Brain pericyte (primary cell): ENCODE data around the gene ATP13A1.

Experiments used
- DNase-seq: peaks from one replicate; pipeline ENCODE4 v3.0.0-alpha.2; 2012; ENCODE audit warnings: low read depth, low spot score

The ATP13A1 gene

GRCh38 chr19:19662871-19663255, 613 bp downstream of the ATP13A1 start:
- no peak for DNase-seq

GRCh38 chr19:19662344-19662743, 1.1 kb downstream of the ATP13A1 start:
- no peak for DNase-seq

GRCh38 chr19:19661675-19662251, 1.7 kb downstream of the ATP13A1 start:
- DNase-seq, result no peak

GRCh38 chr19:19661141-19661674, 2.3 kb downstream of the ATP13A1 start:
- DNase-seq, result no peak

- DNase-seq, result no peak
These were observed 3.7 kb downstream of the ATP13A1 start for GRCh38 chr19:19659646-19660245.

GRCh38 chr19:19657397-19657783, 6.1 kb downstream of the ATP13A1 start:
- no peak for DNase-seq

GRCh38 chr19:19656451-19657396, 6.8 kb downstream of the ATP13A1 start:
- DNase-seq, result no peak

- no peak for DNase-seq
These were observed 7.7 kb downstream of the ATP13A1 start for GRCh38 chr19:19655641-19656343.

GRCh38 chr19:19655051-19655594, 8.4 kb downstream of the ATP13A1 start:
- DNase-seq, result no peak

GRCh38 chr19:19654441-19654840, 9.0 kb downstream of the ATP13A1 start:
- no peak for DNase-seq

GRCh38 chr19:19653597-19654147, 9.8 kb downstream of the ATP13A1 start:
- no peak for DNase-seq

GRCh38 chr19:19652482-19653295, 10.8 kb downstream of the ATP13A1 start:
- DNase-seq, result no peak

GRCh38 chr19:19651076-19651475, 12.4 kb downstream of the ATP13A1 start:
- no peak for DNase-seq

GRCh38 chr19:19650331-19650730, 13.1 kb downstream of the ATP13A1 start:
- no peak for DNase-seq

- no peak for DNase-seq
These were observed 13.9 kb downstream of the ATP13A1 start for GRCh38 chr19:19649580-19649995.

- no peak for DNase-seq
These were observed 14.3 kb downstream of the ATP13A1 start for GRCh38 chr19:19649155-19649554.

- DNase-seq, result no peak
These were observed 16.2 kb downstream of the ATP13A1 start for GRCh38 chr19:19647037-19647835.

GRCh38 chr19:19645233-19645870, 18.1 kb downstream of the ATP13A1 start:
- no peak for DNase-seq

- no peak for DNase-seq
These were observed 19.5 kb downstream of the ATP13A1 start for GRCh38 chr19:19644054-19644388.
